ENCODE measurements around the gene PRDM2.

The PRDM2 gene

GRCh38 chr1:13797397-13797796 lies 97.4 kb downstream of the PRDM2 start:
- no peak for DNase-seq

DNA sequence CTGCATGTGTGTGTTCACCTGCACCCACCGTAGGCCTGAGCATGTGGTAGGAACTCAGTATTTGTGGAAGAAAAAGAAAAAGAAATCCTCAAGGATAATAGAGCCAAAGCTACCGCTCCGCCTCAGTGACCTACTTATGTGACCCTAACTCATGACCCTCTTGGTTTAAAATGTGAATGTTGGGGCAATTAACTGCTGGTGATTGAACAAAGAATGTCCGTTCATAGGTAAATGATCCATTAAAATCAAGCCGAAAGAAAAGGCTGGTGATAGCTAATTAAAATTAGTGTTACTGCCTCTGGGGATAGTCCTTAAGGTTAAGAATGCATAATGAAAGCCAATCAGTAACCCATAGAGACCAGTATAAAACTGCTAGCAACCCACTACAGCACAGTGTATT lies 98.1 kb downstream of the PRDM2 start:
- DNase-seq, result no peak

GRCh38 chr1:13799502-13800283 lies 99.7 kb downstream of the PRDM2 start:
- no peak for DNase-seq

DNA sequence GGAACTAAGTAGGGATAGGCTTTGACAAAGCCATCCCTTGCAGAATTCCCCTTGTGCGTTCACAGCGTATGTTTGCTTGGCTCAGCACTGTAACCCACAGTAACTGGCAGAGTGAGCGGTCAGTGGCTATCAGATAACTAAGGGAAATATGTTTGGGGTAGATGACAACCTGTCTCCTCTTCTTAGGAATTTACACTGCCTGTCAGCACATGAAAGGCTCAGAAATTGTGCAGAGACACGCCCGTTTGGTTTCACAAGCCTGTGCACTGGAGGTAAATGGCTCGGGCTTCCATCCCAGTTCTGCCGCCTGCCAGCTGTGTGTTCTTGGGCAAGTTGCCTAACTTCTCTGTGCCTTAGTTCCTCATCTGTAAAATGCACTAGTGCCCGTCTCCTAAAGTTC lies 101.2 kb downstream of the PRDM2 start:
- DNase-seq, result no peak

DNA sequence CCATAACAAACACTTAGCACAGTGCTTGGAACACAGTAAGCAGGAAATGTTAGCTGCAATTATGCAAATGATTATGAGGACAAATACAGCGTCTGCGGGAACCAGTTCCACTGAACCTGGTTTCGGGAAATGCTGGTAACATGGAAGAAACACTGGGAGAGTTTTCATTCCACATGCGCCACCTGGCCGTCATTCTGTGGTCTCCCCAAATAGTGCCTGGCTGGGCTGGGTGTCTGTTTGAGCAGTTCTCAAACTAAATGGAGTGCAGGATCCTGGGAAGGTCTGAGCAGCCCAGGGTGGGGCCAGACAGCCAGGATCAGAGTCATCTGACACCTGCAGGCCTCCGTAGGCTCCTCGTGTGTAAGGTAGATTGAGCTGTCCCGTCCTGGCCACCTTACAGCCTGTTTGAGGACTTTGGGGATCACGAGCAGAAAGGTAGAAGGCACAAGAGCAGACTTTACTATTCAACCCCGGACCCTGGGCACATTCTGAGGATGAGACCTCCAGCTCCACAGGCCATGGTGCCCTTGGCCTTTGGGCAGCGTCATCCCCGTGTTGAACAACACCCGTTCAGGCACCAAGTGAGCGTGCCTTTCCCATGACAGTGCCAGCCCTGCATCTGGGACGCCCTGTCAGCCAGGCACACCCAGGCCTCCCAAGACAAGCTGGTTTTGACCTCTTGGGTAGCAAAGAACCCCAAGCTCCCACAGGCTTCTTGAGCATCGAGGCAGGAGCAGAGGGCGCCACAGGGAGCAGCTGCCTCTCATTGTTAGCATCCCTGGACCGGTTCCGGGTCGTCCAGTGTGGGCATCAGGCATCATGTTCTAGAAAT lies 101.9 kb downstream of the PRDM2 start:
- DNase-seq, result no peak

- no peak for DNase-seq
These were observed 103.0 kb downstream of the PRDM2 start for GRCh38 chr1:13802782-13803545.

GRCh38 chr1:13803546-13804239 lies 103.7 kb downstream of the PRDM2 start:
- DNase-seq, result no peak

- DNase-seq, result no peak
These were observed 104.2 kb downstream of the PRDM2 start for GRCh38 chr1:13804240-13804633.

- no peak for DNase-seq
These were observed 105.4 kb downstream of the PRDM2 start for GRCh38 chr1:13805431-13805830.

DNA sequence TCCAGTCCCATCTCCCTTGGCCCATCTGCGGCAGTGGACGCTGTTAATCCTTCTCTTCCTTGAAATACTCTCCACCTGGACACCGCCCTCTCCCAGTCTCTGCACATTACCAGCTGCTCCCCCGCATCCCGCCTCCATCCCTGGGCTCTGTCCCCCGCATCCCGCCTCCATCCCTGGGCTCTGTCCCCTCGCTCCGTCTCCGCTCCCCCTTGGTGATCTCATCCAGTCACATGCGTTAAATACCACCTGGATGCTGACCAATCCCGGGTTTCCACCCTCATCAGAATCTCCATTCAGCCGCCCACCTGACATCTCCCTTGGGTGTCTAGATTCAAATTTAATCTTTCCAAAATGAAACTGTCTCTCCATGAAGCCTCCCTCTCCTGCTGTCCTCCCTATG lies 106.1 kb downstream of the PRDM2 start:
- DNase-seq, result no peak

- DNase-seq, result peak in 1 of 3 donors; percentile 26
These were observed 107.2 kb downstream of the PRDM2 start for GRCh38 chr1:13807209-13807608.

DNA sequence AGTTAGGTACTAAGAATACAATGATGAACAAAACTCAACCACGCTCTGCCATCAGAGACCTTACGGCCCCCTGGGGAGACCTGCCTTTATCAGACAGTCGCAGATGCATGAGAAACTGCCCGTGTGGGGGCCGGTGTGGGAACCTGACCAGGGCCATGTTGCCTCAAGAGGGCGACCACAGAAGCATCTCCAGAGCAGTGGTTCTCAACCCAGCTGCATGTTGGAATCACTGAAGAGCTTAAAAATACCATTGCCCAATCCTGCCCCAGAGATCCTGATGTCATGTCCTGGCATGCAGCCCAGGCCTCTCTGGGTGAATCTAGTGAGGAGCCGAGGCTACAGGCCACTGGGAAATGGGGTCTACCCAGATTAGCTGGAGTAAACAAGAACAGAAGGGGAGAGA lies 108.7 kb downstream of the PRDM2 start:
- DNase-seq, result no peak

GRCh38 chr1:13809461-13810159 lies 109.6 kb downstream of the PRDM2 start:
- no peak for DNase-seq

- DNase-seq, result no peak
These were observed 112.7 kb downstream of the PRDM2 start for GRCh38 chr1:13812456-13813397.

GRCh38 chr1:13813398-13814012 lies 113.5 kb downstream of the PRDM2 start:
- peak; percentile 21 to 66 (median 45) for DNase-seq

- DNase-seq, result no peak
These were observed 114.1 kb downstream of the PRDM2 start for GRCh38 chr1:13814131-13814530.

- DNase-seq, result no peak
These were observed 116.2 kb downstream of the PRDM2 start for GRCh38 chr1:13816016-13816760.

DNA sequence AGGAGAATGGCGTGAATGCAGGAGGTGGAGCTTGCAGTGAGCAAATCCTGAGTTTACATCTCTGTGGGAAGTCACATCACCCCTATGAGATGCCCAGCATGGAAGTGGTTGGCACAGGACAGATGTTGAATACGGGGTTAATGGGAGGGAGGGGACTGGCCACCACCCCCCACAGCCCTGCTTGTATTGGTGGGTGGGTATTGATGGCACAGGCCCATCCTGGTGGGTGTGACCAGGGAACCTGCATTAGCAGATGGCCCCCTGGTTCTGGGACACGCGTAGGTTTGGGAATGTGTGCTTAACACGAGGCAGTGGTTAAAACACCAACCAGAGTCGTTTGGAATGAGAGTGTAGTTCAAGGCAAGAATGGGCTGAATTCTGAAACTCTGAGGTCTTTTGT lies 117.9 kb downstream of the PRDM2 start:
- no peak for DNase-seq

GRCh38 chr1:13818926-13819325 lies 118.9 kb downstream of the PRDM2 start:
- no peak for DNase-seq

DNA sequence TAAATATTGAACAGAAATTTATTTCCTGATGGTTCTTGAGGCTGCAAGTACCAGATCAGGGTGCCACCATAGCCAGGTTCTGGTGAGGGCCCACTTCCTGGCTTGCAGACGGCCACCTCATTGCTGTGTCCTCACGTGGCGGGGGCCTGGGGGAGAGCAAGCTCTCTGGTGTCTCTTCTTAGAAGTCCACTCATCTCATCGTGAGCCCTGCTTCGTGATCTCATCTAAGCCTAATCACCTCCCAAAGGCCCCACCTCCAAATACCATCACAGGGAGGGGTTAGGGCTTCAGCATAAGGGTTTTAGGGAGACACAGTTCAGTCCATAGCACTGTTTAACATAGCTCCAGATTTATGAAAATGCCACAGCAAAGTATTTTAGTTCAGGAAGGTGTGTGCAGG lies 119.7 kb downstream of the PRDM2 start:
- DNase-seq, result no peak

Measured in suppressor macrophage treated with lipopolysaccharide for 1 hour (primary cell).